Fibroblast of the aortic adventitia (primary cell): Measurements from ENCODE around the gene NOD2. TPM values are rescaled to one million over a fixed set of nuclear protein-coding genes. Genes with fewer than 3 reads are reported as not detected.

Experiments
- DNase-seq: peaks from one replicate; pipeline ENCODE4 v3.0.0-alpha.2; 2010; ENCODE audit warnings: low read depth
- H3K4me3 ChIP-seq: 2 replicates; pipeline ENCODE4 v1.5.1; 2011; ENCODE audit warnings: low read depth, mild to moderate bottlenecking, control low read depth, low read length, moderate library complexity
- total RNA-seq: library from RNA; depleted of rRNA; stranded (reverse); fragments of >200 nt; gene quantifications from 2 replicates; pipeline ENCODE4 v1.2.3, GENCODE V29; 2012; ENCODE audit warnings: low replicate concordance
- TF ChIP-seq, protein P1 (sequence below): IDR thresholded peaks from 2 replicates; pipeline ENCODE4 v1.5.1; 2011; ENCODE audit warnings: mild to moderate bottlenecking, low read length, control low read depth, inconsistent platforms; ENCODE audit not compliant: insufficient read depth

NOD2 gene
- total RNA-seq, 1 donor, result not detected

DNA sequence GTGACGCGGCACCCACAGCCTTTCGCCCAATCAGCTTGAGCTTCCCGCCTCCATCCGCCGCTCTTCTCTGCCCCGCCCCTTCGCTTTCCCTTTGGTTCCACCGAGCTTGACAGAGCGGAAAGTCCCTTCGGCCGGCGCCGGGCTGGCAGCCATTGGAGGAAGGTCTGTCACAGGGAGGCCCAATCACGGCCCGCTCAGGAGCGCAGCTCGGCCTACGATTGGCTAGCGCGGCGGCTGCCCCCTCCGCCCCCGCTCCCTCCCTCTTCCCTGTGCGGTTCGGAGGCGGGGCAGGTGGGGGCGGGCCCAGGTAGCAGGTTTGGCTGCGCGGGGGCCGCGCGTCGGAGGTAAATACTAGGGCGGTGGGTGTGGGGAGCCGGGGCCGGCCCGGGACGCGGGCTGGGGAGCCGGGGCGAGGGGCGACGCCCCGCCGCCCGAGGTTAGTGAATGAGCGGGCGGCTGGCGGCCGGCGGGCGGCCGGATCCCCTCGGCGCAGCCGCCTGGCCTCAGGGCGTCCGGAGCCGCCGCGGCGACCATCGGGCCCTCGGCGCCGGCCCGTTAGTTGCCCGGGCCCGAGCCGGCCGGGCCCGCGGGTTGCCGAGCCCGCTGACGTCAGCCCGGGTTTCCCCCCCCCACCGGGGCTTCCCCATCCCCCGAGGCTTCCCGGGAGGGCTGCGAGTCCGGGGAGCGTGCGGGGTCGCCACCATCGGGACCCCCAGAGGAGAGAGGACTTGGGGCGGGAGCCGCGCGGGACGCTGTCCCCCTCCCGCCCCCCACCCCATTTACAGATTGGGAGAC lies 48.6 kb downstream of the NOD2 start, which contains the start of gene CYLD:
Gene CYLD (plus strand): TSS at position 306 of the 795 bp plus-strand sequence. CDS start 7,613 bp downstream, outside the sequence.
- peak; percentile 99 for DNase-seq
- TF ChIP-seq, protein P1, sequence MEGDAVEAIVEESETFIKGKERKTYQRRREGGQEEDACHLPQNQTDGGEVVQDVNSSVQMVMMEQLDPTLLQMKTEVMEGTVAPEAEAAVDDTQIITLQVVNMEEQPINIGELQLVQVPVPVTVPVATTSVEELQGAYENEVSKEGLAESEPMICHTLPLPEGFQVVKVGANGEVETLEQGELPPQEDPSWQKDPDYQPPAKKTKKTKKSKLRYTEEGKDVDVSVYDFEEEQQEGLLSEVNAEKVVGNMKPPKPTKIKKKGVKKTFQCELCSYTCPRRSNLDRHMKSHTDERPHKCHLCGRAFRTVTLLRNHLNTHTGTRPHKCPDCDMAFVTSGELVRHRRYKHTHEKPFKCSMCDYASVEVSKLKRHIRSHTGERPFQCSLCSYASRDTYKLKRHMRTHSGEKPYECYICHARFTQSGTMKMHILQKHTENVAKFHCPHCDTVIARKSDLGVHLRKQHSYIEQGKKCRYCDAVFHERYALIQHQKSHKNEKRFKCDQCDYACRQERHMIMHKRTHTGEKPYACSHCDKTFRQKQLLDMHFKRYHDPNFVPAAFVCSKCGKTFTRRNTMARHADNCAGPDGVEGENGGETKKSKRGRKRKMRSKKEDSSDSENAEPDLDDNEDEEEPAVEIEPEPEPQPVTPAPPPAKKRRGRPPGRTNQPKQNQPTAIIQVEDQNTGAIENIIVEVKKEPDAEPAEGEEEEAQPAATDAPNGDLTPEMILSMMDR, result no peak

DNA sequence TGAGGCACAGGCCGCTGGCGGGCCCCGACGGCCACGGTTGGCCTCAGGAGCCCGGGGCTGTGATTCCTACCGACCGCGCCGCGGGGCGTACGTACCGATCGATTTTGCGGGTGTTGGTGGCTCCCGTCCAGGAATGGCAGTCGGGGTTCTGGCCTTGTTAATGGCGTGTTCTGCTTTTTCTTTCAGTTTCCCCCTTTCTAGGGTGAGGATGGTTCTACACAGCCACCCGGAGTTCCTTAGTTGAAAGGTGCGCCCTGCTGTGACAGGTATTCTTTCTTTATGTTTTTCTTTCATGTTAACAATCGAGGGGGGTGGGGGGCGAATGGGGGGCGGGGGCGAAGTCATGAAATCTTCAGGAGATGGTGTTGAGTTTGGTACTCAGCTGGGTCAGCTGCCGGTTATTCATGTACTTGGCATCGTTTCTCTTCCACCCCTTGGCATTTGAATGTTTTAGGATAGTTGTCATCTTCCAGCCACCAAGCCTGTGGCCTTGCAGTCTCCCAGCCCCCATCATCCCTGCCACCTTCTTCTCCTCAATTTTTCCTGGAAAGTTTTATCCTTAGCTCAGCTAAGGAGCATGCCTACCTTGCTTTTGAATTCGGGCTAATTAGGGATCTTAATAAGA lies 49.3 kb downstream of the NOD2 start:
- DNase-seq, result peak; percentile 29
- TF ChIP-seq, protein P1, result no peak
- H3K4me3 ChIP-seq, result peak overlapping the region; percentile 78

More for the DNA sequence above, 48.6 kb downstream of the NOD2 start, which contains the start of gene CYLD:
- peak within 1 kb of the TSS; percentile 78 for H3K4me3 ChIP-seq

DNA sequence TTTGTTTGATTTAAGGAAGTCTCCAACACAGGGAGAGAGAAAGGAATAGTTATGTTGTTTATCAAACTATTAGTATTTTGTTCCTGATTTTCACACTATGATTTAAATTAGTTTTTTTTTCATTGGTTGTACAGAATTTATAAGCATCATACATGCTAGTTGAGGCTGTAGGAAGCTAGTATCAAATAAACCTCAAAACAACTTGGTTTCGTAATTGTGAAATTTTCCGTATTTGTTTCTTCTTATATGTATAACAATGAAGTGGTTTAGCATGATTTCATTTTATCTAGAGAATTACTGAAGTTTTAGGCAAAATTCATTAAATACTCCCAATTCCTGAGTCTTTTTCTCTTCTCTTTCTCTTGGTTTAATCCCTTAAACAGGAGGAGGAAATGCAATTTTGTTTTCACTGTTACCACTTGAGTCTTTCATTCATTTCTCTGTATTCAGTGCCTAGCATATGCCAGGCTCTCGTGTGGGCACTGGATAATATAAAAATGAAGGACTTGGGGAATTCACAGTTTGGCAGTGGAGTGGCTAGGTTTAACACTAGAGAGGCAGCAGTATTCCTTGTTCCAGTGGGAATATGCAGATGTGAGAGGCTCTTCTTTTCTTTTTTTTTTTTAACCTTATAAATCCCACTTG lies 50.3 kb downstream of the NOD2 start:
- TF ChIP-seq, protein P1, result no peak
- no peak overlapping the region for H3K4me3 ChIP-seq
- no peak for DNase-seq

DNA sequence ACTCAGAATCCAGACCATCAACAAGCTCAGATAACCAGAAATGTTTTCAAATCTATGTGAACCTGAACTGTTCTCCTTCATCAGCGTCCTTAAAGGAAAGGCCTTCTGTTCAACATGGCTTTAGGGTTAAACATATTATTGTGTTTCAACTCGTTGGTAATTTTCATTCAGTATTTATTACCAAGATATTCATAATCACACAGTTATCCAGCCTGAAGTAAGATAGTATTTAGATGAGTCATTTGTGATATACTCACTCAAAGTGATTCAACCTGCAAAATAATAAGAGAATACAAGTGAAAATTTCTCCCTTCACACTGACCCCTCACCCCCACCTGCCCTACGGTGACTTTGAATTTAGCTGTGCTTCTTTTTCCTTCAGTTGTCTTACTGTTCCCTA lies 51.5 kb downstream of the NOD2 start:
- TF ChIP-seq, protein P1, result no peak
- no peak overlapping the region for H3K4me3 ChIP-seq
- DNase-seq, result no peak

DNA sequence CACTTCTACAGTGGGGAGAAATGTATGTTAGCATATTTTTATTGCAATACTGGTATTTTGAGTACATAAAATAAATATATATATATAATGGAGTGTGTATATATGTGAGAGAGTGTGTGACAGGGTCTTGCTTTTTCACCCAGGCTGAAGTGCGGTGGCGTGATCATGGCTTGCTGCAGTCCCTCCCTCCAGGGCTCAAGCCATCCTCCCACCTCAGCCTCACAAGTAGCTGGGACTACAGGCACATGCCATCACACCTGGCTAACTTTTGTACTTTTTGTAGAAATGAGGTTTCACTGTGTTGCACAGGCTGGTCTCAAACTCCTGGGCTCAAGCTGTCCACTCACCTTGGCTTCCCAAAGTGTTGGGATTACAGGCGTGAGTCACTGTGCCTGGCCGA lies 52.5 kb downstream of the NOD2 start:
- H3K4me3 ChIP-seq, result no peak overlapping the region

More for the DNA sequence above, 52.5 kb downstream of the NOD2 start:
- no peak for DNase-seq
- TF ChIP-seq, protein P1, result no peak
